Measurements from ENCODE around the gene CHMP1B.
A peak's percentile ranks its signal among the peaks of the same experiment; 100 is the strongest.

The CHMP1B gene
- 244 to 350 (median 249) reads per million in 3 donors for total RNA-seq

- DNase-seq, result peak; percentile 93 to 95 (median 94)
- H3K4me3 ChIP-seq (ENCODE audit: insufficient read depth, low read depth, low read length, poor library complexity, severe bottlenecking), result peak within 1 kb of the TSS; percentile 82
- peak within 1 kb of the TSS; percentile 95 for H3K27ac ChIP-seq (ENCODE audit: insufficient read depth, low read length, poor library complexity, severe bottlenecking)
- H3K4me1 ChIP-seq (ENCODE audit: control insufficient read depth, insufficient read depth, low read length, poor library complexity, severe bottlenecking), result peaks cover 12% of the 10 kb centered on the region
- no peaks in the 10 kb centered on the region for H3K27me3 ChIP-seq (replicated peaks; ENCODE audit: control insufficient read depth, insufficient read depth, low read length, poor library complexity, severe bottlenecking)
- H3K9me3 ChIP-seq (ENCODE audit: control insufficient read depth, low read length), result no peaks in the 10 kb centered on the region
- no peaks in the 10 kb centered on the region for H3K36me3 ChIP-seq (ENCODE audit: control insufficient read depth, insufficient read depth, low read length)
Measured at GRCh38 chr18:11851146-11851805, at the start of gene CHMP1B. Gene CHMP1B, plus strand, starts transcription at chr18:11851413. Its CDS starts 99 bp downstream, at chr18:11851512.

GRCh38 chr18:11801573-11801972 lies 49.6 kb upstream of the CHMP1B start:
- no peaks in the 10 kb centered on the region for H3K36me3 ChIP-seq (ENCODE audit: control insufficient read depth, insufficient read depth, low read length)
- no peaks in the 10 kb centered on the region for H3K9me3 ChIP-seq (ENCODE audit: control insufficient read depth, low read length)
- no peaks in the 10 kb centered on the region for H3K4me1 ChIP-seq (ENCODE audit: control insufficient read depth, insufficient read depth, low read length, poor library complexity, severe bottlenecking)
- no peak for DNase-seq
- H3K27me3 ChIP-seq (replicated peaks; ENCODE audit: control insufficient read depth, insufficient read depth, low read length, poor library complexity, severe bottlenecking), result no peaks in the 10 kb centered on the region
- no peak overlapping the region for H3K4me3 ChIP-seq (ENCODE audit: insufficient read depth, low read depth, low read length, poor library complexity, severe bottlenecking)
- no peak overlapping the region for H3K27ac ChIP-seq (ENCODE audit: insufficient read depth, low read length, poor library complexity, severe bottlenecking)

GRCh38 chr18:11802158-11802557 lies 49.1 kb upstream of the CHMP1B start:
- no peaks in the 10 kb centered on the region for H3K27me3 ChIP-seq (replicated peaks; ENCODE audit: control insufficient read depth, insufficient read depth, low read length, poor library complexity, severe bottlenecking)
- no peak overlapping the region for H3K4me3 ChIP-seq (ENCODE audit: insufficient read depth, low read depth, low read length, poor library complexity, severe bottlenecking)
- no peaks in the 10 kb centered on the region for H3K9me3 ChIP-seq (ENCODE audit: control insufficient read depth, low read length)
- H3K36me3 ChIP-seq (ENCODE audit: control insufficient read depth, insufficient read depth, low read length), result no peaks in the 10 kb centered on the region
- H3K27ac ChIP-seq (ENCODE audit: insufficient read depth, low read length, poor library complexity, severe bottlenecking), result no peak overlapping the region
- no peaks in the 10 kb centered on the region for H3K4me1 ChIP-seq (ENCODE audit: control insufficient read depth, insufficient read depth, low read length, poor library complexity, severe bottlenecking)
- no peak for DNase-seq

GRCh38 chr18:11802586-11802985 lies 48.6 kb upstream of the CHMP1B start:
- Histone ChIP-seq H3K27ac (ENCODE audit: insufficient read depth, low read length, poor library complexity, severe bottlenecking) (no peak overlapping the region), H3K4me3 (ENCODE audit: insufficient read depth, low read depth, low read length, poor library complexity, severe bottlenecking) (no peak overlapping the region), H3K4me1 (ENCODE audit: control insufficient read depth, insufficient read depth, low read length, poor library complexity, severe bottlenecking) (no peaks in the 10 kb centered on the region), H3K9me3 (ENCODE audit: control insufficient read depth, low read length) (no peaks in the 10 kb centered on the region), H3K27me3 (replicated peaks; ENCODE audit: control insufficient read depth, insufficient read depth, low read length, poor library complexity, severe bottlenecking) (no peaks in the 10 kb centered on the region), H3K36me3 (ENCODE audit: control insufficient read depth, insufficient read depth, low read length) (no peaks in the 10 kb centered on the region)
- DNase-seq, result no peak

GRCh38 chr18:11807233-11807632 lies 44.0 kb upstream of the CHMP1B start:
- no peak overlapping the region for H3K4me3 ChIP-seq (ENCODE audit: insufficient read depth, low read depth, low read length, poor library complexity, severe bottlenecking)
- no peak for DNase-seq
- no peaks in the 10 kb centered on the region for H3K27me3 ChIP-seq (replicated peaks; ENCODE audit: control insufficient read depth, insufficient read depth, low read length, poor library complexity, severe bottlenecking)
- H3K27ac ChIP-seq (ENCODE audit: insufficient read depth, low read length, poor library complexity, severe bottlenecking), result no peak overlapping the region
- no peaks in the 10 kb centered on the region for H3K9me3 ChIP-seq (ENCODE audit: control insufficient read depth, low read length)
- no peaks in the 10 kb centered on the region for H3K36me3 ChIP-seq (ENCODE audit: control insufficient read depth, insufficient read depth, low read length)
- no peaks in the 10 kb centered on the region for H3K4me1 ChIP-seq (ENCODE audit: control insufficient read depth, insufficient read depth, low read length, poor library complexity, severe bottlenecking)

GRCh38 chr18:11808001-11808855 lies 43.0 kb upstream of the CHMP1B start:
- Histone ChIP-seq H3K4me1 (ENCODE audit: control insufficient read depth, insufficient read depth, low read length, poor library complexity, severe bottlenecking) (no peaks in the 10 kb centered on the region), H3K27ac (ENCODE audit: insufficient read depth, low read length, poor library complexity, severe bottlenecking) (no peak overlapping the region), H3K4me3 (ENCODE audit: insufficient read depth, low read depth, low read length, poor library complexity, severe bottlenecking) (no peak overlapping the region), H3K27me3 (replicated peaks; ENCODE audit: control insufficient read depth, insufficient read depth, low read length, poor library complexity, severe bottlenecking) (no peaks in the 10 kb centered on the region), H3K36me3 (ENCODE audit: control insufficient read depth, insufficient read depth, low read length) (no peaks in the 10 kb centered on the region), H3K9me3 (ENCODE audit: control insufficient read depth, low read length) (no peaks in the 10 kb centered on the region)
- DNase-seq, result no peak

- no peak for DNase-seq
- no peak overlapping the region for H3K4me3 ChIP-seq (ENCODE audit: insufficient read depth, low read depth, low read length, poor library complexity, severe bottlenecking)
- H3K27ac ChIP-seq (ENCODE audit: insufficient read depth, low read length, poor library complexity, severe bottlenecking), result no peak overlapping the region
- H3K9me3 ChIP-seq (ENCODE audit: control insufficient read depth, low read length), result no peaks in the 10 kb centered on the region
- no peaks in the 10 kb centered on the region for H3K27me3 ChIP-seq (replicated peaks; ENCODE audit: control insufficient read depth, insufficient read depth, low read length, poor library complexity, severe bottlenecking)
- no peaks in the 10 kb centered on the region for H3K36me3 ChIP-seq (ENCODE audit: control insufficient read depth, insufficient read depth, low read length)
- H3K4me1 ChIP-seq (ENCODE audit: control insufficient read depth, insufficient read depth, low read length, poor library complexity, severe bottlenecking), result no peaks in the 10 kb centered on the region
Measured at GRCh38 chr18:11809895-11810294, 41.3 kb upstream of the CHMP1B start.

- Histone ChIP-seq H3K36me3 (ENCODE audit: control insufficient read depth, insufficient read depth, low read length) (no peaks in the 10 kb centered on the region), H3K27ac (ENCODE audit: insufficient read depth, low read length, poor library complexity, severe bottlenecking) (no peak overlapping the region), H3K4me1 (ENCODE audit: control insufficient read depth, insufficient read depth, low read length, poor library complexity, severe bottlenecking) (no peaks in the 10 kb centered on the region), H3K9me3 (ENCODE audit: control insufficient read depth, low read length) (no peaks in the 10 kb centered on the region), H3K27me3 (replicated peaks; ENCODE audit: control insufficient read depth, insufficient read depth, low read length, poor library complexity, severe bottlenecking) (no peaks in the 10 kb centered on the region), H3K4me3 (ENCODE audit: insufficient read depth, low read depth, low read length, poor library complexity, severe bottlenecking) (no peak overlapping the region)
- DNase-seq, result no peak
Measured at GRCh38 chr18:11810379-11810778, 40.8 kb upstream of the CHMP1B start.

- Histone ChIP-seq H3K36me3 (ENCODE audit: control insufficient read depth, insufficient read depth, low read length) (no peaks in the 10 kb centered on the region), H3K9me3 (ENCODE audit: control insufficient read depth, low read length) (no peaks in the 10 kb centered on the region), H3K4me1 (ENCODE audit: control insufficient read depth, insufficient read depth, low read length, poor library complexity, severe bottlenecking) (no peaks in the 10 kb centered on the region), H3K27me3 (replicated peaks; ENCODE audit: control insufficient read depth, insufficient read depth, low read length, poor library complexity, severe bottlenecking) (no peaks in the 10 kb centered on the region), H3K27ac (ENCODE audit: insufficient read depth, low read length, poor library complexity, severe bottlenecking) (no peak overlapping the region), H3K4me3 (ENCODE audit: insufficient read depth, low read depth, low read length, poor library complexity, severe bottlenecking) (no peak overlapping the region)
- DNase-seq, result no peak
Measured at GRCh38 chr18:11811009-11811408, 40.2 kb upstream of the CHMP1B start.

- H3K36me3 ChIP-seq (ENCODE audit: control insufficient read depth, insufficient read depth, low read length), result no peaks in the 10 kb centered on the region
- H3K9me3 ChIP-seq (ENCODE audit: control insufficient read depth, low read length), result no peaks in the 10 kb centered on the region
- DNase-seq, result no peak
- no peak overlapping the region for H3K4me3 ChIP-seq (ENCODE audit: insufficient read depth, low read depth, low read length, poor library complexity, severe bottlenecking)
- H3K27ac ChIP-seq (ENCODE audit: insufficient read depth, low read length, poor library complexity, severe bottlenecking), result no peak overlapping the region
- H3K4me1 ChIP-seq (ENCODE audit: control insufficient read depth, insufficient read depth, low read length, poor library complexity, severe bottlenecking), result no peaks in the 10 kb centered on the region
- no peaks in the 10 kb centered on the region for H3K27me3 ChIP-seq (replicated peaks; ENCODE audit: control insufficient read depth, insufficient read depth, low read length, poor library complexity, severe bottlenecking)
Measured at GRCh38 chr18:11817229-11817628, 34.0 kb upstream of the CHMP1B start.

Measured in effector memory CD4-positive, alpha-beta T cell (primary cell).